Measurements from ENCODE around the gene DLEC1. TPM values are rescaled to one million over a fixed set of nuclear protein-coding genes. Genes with fewer than 3 reads are reported as not detected.
"Not testable (repeated sequence)": the region's sequence is repeated elsewhere in the genome, so short reads cannot be mapped to it uniquely, and the experiment has no call there.

Gene DLEC1
- total RNA-seq, 1 experiment from 2014 or later, result not detected

DNA sequence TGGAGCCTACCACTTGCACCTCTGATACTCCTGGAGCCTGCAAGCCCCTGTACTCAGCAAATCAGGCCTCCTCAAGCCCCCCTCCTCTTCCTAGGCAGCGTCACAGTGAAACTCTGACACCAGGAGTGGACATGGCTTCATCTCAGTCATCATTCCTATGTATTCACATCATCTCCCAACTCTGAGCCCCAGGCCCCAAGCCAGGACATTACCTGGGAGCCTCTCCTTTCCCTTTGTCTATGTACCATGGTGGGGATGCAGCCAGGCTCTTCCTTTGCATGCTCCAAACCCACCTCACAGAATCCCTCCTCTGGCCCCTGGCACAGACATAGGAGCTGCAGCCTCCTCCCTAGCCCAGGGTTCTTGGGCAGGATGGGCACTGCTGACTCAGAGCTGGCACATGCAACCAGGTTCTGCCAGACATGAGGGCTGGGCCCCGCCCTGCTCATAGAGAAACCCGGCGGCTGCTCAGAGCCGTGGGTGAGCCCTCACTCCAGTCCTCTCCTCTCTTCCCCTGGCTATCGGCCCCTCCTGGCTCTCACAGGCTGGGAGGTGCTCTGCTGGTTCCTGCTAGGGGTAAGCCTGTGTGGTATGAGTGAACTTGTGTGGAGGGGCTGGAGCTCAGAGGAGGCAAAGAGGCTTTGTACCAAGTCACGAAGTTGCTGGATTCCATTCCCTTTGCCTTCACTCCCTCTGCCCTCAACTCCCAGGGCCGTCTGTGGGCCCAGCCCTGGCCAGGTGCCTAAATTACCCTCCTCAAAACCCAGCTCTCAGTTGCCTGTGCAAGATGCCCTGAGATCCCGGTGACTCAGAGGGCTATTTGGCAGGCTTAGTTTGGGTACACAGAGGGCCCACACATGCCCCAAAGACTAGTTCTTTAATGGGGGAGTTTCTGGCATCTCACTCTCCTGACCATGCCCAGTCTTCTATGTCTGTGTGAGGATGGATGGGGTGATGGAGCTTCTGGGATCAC lies 7.7 kb upstream of the DLEC1 start:
- Histone ChIP-seq H3K27ac (no peak overlapping the region), H3K9me3 (replicated peaks) (no peaks in the 10 kb centered on the region), H3K4me1 (replicated peaks) (peaks cover 5% of the 10 kb centered on the region), H3K27me3 (replicated peaks) (no peaks in the 10 kb centered on the region), H3K36me3 (no peaks in the 10 kb centered on the region), H3K4me3 (no peak overlapping the region)
- no peak for DNase-seq (ENCODE audit: low read depth in 1 of 2, low spot score in 2 of 2)

- no peaks in the 10 kb centered on the region for H3K36me3 ChIP-seq
- peaks cover 5% of the 10 kb centered on the region for H3K4me1 ChIP-seq (replicated peaks)
- no peaks in the 10 kb centered on the region for H3K9me3 ChIP-seq (replicated peaks)
- H3K4me3 ChIP-seq, result no peak overlapping the region
- no peak overlapping the region for H3K27ac ChIP-seq
- H3K27me3 ChIP-seq (replicated peaks), result no peaks in the 10 kb centered on the region
- DNase-seq (ENCODE audit: low read depth in 1 of 2, low spot score in 2 of 2), result no peak
These were observed 6.6 kb upstream of the DLEC1 start for GRCh38 chr3:38032328-38032865.

GRCh38 chr3:38033586-38033985 lies 5.4 kb upstream of the DLEC1 start:
- H3K36me3 ChIP-seq; H3K9me3 ChIP-seq (replicated peaks); H3K4me3 ChIP-seq; H3K4me1 ChIP-seq (replicated peaks); DNase-seq (ENCODE audit: low read depth in 1 of 2, low spot score in 2 of 2); H3K27me3 ChIP-seq (replicated peaks); H3K27ac ChIP-seq: not testable (repeated sequence)

- not testable (repeated sequence) for H3K27me3 ChIP-seq (replicated peaks); H3K27ac ChIP-seq; H3K4me1 ChIP-seq (replicated peaks)
These were observed 4.7 kb upstream of the DLEC1 start for GRCh38 chr3:38034335-38034734.

DNA sequence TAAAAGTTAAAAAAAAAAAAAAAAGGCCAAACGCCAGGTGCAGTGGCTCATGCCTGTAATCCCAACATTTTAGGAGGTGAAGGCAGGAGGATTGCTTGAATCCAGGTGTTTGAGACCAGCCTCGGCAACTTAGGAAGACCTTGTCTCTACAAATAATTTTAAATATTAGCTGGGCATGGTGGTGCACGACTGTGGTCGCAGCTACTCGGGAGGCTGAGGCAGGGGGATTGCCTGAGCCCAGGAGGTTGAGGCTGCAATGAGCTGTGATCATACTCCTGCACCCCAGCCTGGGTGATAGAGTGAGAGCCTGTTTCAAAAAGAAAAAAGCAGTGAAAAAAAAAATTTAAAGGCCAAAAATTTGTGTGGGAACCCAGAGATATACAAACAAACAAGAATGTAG lies 2.7 kb upstream of the DLEC1 start:
- Histone ChIP-seq H3K27ac (no peak overlapping the region), H3K4me1 (replicated peaks) (no peaks in the 10 kb centered on the region; the same call in 1 of the 2 replicates), H3K9me3 (replicated peaks) (no peaks in the 10 kb centered on the region), H3K4me3 (no peak overlapping the region), H3K36me3 (no peaks in the 10 kb centered on the region), H3K27me3 (replicated peaks) (no peaks in the 10 kb centered on the region)
- DNase-seq (ENCODE audit: low read depth in 1 of 2, low spot score in 2 of 2), result no peak

More at GRCh38 chr3:38034335-38034734, 4.7 kb upstream of the DLEC1 start:
- not testable (repeated sequence) for H3K4me3 ChIP-seq; DNase-seq (ENCODE audit: low read depth in 1 of 2, low spot score in 2 of 2); H3K9me3 ChIP-seq (replicated peaks); H3K36me3 ChIP-seq

DNA sequence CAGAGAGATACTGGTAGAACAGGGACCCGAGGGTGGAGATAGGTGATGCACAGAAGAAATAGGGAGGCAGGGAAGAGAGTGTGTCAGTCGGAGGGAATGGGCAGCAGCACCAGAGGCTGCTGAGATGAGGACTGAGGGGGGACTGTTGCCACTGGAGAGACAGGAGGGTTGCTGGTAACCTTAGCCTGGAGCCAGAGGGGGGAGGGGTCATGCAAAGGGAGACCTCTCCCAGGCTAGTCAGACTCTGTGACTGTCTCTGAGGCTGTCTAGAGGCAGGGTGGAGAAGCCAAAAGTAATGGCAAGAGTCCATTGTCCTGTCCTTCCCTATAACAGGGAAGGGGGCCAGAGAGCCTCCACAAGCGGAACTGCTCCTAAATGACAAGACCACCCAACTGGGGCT lies 2.1 kb upstream of the DLEC1 start:
- H3K4me1 ChIP-seq (replicated peaks), result no peaks in the 10 kb centered on the region
- H3K36me3 ChIP-seq, result no peaks in the 10 kb centered on the region
- no peaks in the 10 kb centered on the region for H3K9me3 ChIP-seq (replicated peaks)
- H3K27ac ChIP-seq, result no peak overlapping the region
- H3K27me3 ChIP-seq (replicated peaks), result no peaks in the 10 kb centered on the region
- no peak for DNase-seq (ENCODE audit: low read depth in 1 of 2, low spot score in 2 of 2)
- no peak overlapping the region for H3K4me3 ChIP-seq

- no peaks in the 10 kb centered on the region for H3K9me3 ChIP-seq (replicated peaks)
- no peak overlapping the region for H3K4me3 ChIP-seq
- DNase-seq (ENCODE audit: low read depth in 1 of 2, low spot score in 2 of 2), result no peak
- H3K36me3 ChIP-seq, result no peaks in the 10 kb centered on the region
- H3K4me1 ChIP-seq (replicated peaks), result no peaks in the 10 kb centered on the region
- no peaks in the 10 kb centered on the region for H3K27me3 ChIP-seq (replicated peaks)
- no peak overlapping the region for H3K27ac ChIP-seq
These were observed 529 bp upstream of the DLEC1 start for GRCh38 chr3:38038447-38038911.

GRCh38 chr3:38039899-38040261 lies 872 bp downstream of the DLEC1 start:
- H3K4me3 ChIP-seq, result no peak overlapping the region
- no peak for DNase-seq (ENCODE audit: low read depth in 1 of 2, low spot score in 2 of 2)

GRCh38 chr3:38040401-38040800 lies 1.4 kb downstream of the DLEC1 start:
- Histone ChIP-seq H3K36me3 (no peaks in the 10 kb centered on the region), H3K27ac (no peak overlapping the region), H3K4me1 (replicated peaks) (no peaks in the 10 kb centered on the region), H3K27me3 (replicated peaks) (no peaks in the 10 kb centered on the region), H3K9me3 (replicated peaks) (no peaks in the 10 kb centered on the region), H3K4me3 (no peak overlapping the region)
- no peak for DNase-seq (ENCODE audit: low read depth in 1 of 2, low spot score in 2 of 2)

More at GRCh38 chr3:38039899-38040261, 872 bp downstream of the DLEC1 start:
- no peaks in the 10 kb centered on the region for H3K9me3 ChIP-seq (replicated peaks)
- H3K36me3 ChIP-seq, result no peaks in the 10 kb centered on the region
- H3K4me1 ChIP-seq (replicated peaks), result no peaks in the 10 kb centered on the region
- no peaks in the 10 kb centered on the region for H3K27me3 ChIP-seq (replicated peaks)
- H3K27ac ChIP-seq, result no peak overlapping the region

GRCh38 chr3:38043486-38043885 lies 4.5 kb downstream of the DLEC1 start:
- no peak overlapping the region for H3K4me3 ChIP-seq
- H3K4me1 ChIP-seq (replicated peaks), result no peaks in the 10 kb centered on the region
- no peaks in the 10 kb centered on the region for H3K9me3 ChIP-seq (replicated peaks)
- peaks cover 5% of the 10 kb centered on the region; the same call in 1 of the 2 replicates for H3K27me3 ChIP-seq (replicated peaks)
- no peak for DNase-seq (ENCODE audit: low read depth in 1 of 2, low spot score in 2 of 2)
- H3K36me3 ChIP-seq, result no peaks in the 10 kb centered on the region
- no peak overlapping the region for H3K27ac ChIP-seq

- peaks cover 5% of the 10 kb centered on the region; the same call in 1 of the 2 replicates for H3K27me3 ChIP-seq (replicated peaks)
- no peaks in the 10 kb centered on the region for H3K4me1 ChIP-seq (replicated peaks)
- H3K36me3 ChIP-seq, result no peaks in the 10 kb centered on the region
- DNase-seq (ENCODE audit: low read depth in 1 of 2, low spot score in 2 of 2), result no peak
- H3K9me3 ChIP-seq (replicated peaks), result no peaks in the 10 kb centered on the region
- H3K4me3 ChIP-seq, result no peak overlapping the region
- H3K27ac ChIP-seq, result no peak overlapping the region
These were observed 7.0 kb downstream of the DLEC1 start for GRCh38 chr3:38046027-38046426.

DNA sequence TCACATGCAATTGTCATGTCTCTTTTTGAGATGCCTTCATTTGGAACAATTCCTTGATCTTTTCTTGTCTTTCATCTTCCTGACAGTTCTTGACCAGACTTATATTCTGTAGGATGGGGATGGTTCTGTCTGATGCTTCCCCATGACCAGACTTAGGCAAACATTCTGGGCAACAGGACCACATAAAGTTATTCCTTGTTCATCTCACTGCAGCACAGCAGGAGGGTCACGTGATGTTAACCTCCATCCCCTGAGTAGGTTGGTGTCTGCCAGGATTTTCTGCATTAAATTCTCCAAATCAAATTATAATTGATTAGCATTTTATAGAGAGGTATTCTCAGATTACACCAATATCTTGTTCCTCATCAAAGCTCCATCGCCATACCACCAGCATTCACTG lies 7.8 kb downstream of the DLEC1 start:
- H3K9me3 ChIP-seq (replicated peaks), result no peaks in the 10 kb centered on the region
- DNase-seq (ENCODE audit: low read depth in 1 of 2, low spot score in 2 of 2), result no peak
- H3K27ac ChIP-seq, result no peak overlapping the region
- no peak overlapping the region for H3K4me3 ChIP-seq
- no peaks in the 10 kb centered on the region for H3K36me3 ChIP-seq
- peaks cover 5% of the 10 kb centered on the region; the same call in 1 of the 2 replicates for H3K27me3 ChIP-seq (replicated peaks)
- H3K4me1 ChIP-seq (replicated peaks), result no peaks in the 10 kb centered on the region

GRCh38 chr3:38047896-38048295 lies 8.9 kb downstream of the DLEC1 start:
- Histone ChIP-seq H3K36me3 (no peaks in the 10 kb centered on the region), H3K4me1 (replicated peaks) (no peaks in the 10 kb centered on the region), H3K27ac (no peak overlapping the region), H3K27me3 (replicated peaks) (peaks cover 5% of the 10 kb centered on the region; the same call in 1 of the 2 replicates), H3K4me3 (no peak overlapping the region), H3K9me3 (replicated peaks) (no peaks in the 10 kb centered on the region)
- DNase-seq (ENCODE audit: low read depth in 1 of 2, low spot score in 2 of 2), result no peak
